GM21825 (cell line): ENCODE results near the gene NFASC.

Experiments used
- ATAC-seq: cut with Tn5 transposase; IDR thresholded peaks from one replicate; pipeline ENCODE4 v1.9.1; 2021; ENCODE audit warnings: mild to moderate bottlenecking, moderate library complexity; ENCODE audit not compliant: unreplicated experiment

NFASC gene

GRCh38 chr1:204979306-204979705, 108.6 kb downstream of the NFASC start:
- no peak for ATAC-seq

GRCh38 chr1:204979891-204980649, 109.4 kb downstream of the NFASC start:
- ATAC-seq: no peak

- ATAC-seq: no peak
Measured at GRCh38 chr1:204980840-204981405, 110.3 kb downstream of the NFASC start.

- ATAC-seq: no peak
Measured at GRCh38 chr1:204983136-204983535, 112.5 kb downstream of the NFASC start.

GRCh38 chr1:204983881-204984280, 113.2 kb downstream of the NFASC start:
- no peak for ATAC-seq

DNA sequence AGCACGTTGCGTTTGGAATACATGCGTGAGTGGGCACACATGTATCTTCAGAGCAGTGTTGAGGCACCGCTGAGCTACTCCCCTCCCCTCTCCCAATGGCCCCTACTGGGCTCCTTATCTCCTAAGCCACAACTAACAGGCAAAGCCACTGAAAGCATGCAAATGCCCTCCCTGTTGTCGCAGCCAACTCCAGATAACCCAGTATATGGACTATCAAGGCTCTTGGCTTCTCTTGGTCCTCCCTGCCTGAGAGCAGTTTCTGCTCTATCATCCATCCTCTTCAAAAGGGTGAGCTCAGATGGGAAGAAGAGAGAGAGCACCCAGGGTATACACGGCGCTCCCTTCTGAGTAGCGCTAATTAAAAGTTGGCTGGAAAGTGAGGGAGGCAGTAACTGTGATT, 113.8 kb downstream of the NFASC start:
- ATAC-seq: no peak

DNA sequence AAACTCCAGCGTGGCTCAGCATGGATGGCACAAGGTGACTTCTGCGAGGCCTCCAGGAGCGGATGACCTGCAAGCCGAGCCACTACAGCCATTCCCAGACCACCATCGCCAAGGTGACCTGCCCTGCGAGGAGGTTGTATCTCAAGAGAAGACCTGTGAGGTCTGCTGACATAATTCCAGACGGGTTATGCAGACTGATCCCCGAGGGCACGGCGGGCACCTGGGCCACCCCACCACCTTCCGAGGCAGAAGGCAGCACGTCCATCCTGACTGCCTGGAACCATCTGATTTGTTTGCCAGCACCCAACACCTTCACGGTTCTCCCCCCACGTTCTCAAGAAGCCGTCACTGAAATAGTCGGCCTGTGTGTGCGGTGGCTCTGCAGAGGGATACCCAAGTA, 115.5 kb downstream of the NFASC start:
- ATAC-seq: no peak

GRCh38 chr1:204987689-204988088, 117.0 kb downstream of the NFASC start:
- ATAC-seq: no peak

GRCh38 chr1:204988196-204988595, 117.5 kb downstream of the NFASC start:
- no peak for ATAC-seq

DNA sequence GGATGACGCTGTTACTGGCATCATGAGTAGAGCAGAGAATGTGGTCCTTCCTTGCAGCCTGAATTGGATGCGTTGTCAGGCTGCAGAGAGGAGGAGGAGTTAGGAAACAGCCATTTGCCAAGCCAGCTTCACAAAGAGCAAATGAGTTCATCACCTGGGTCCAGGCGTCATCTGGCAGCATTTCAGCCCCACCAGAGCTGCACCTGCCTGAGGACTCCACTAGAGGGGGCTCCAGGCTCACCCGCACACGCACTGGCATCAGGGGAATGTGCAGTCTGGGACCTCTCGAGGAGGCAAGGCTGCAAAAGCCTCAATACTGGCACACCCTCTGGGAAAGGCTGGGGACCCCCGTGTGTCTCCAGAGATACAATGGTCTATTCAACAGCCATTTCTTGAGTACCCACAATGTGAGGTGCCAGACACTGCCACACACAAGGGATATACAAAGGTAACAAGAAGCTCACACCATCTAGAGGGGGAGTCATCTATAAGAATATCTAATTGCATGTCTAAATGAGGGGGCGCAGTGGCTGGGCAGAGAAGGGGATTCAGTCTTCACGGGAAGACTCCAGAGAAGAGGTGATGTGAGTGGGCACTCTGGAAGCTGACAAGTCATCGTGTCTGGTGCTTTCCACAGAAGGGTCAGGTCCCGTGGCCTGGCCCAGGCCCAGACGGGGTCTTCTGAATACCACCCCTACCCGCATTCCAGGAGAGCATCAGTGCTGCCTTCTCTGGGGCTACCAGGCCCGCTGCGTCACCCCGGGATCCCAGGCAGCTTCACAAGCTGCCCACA, 118.8 kb downstream of the NFASC start:
- ATAC-seq: no peak

GRCh38 chr1:204990059-204990664, 119.5 kb downstream of the NFASC start:
- no peak for ATAC-seq

DNA sequence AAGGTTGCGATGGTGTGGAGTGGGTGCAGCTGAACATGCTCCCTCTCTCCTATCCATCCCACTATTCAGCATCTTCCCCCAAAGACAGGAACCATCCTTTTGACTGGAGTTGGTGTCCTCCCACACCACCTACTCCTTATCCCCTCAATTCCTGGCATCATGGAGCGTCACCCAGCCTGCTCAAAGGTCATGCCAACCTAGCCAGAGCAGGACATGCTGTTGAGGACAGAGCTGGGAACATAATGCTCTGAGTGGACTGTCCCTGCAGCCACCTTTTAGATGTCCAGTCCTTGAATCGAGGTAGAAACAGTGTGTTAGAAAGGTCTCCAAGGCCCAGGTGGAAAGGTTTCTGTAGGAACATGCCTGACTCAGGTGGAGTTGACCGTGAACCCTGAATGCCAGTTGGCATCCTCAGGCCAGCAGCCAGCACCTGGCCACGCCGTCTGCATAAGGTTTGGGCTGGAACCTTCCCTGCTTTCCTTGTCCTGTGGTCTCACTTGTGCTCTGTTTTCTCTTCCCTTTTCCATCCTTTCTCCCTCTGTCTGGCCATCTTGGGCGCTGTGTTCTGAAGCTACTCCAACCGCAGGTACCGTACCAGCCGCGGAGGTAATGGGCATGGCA, 120.2 kb downstream of the NFASC start:
- no peak for ATAC-seq

- no peak for ATAC-seq
Measured at GRCh38 chr1:204991342-204991844, 120.7 kb downstream of the NFASC start.

DNA sequence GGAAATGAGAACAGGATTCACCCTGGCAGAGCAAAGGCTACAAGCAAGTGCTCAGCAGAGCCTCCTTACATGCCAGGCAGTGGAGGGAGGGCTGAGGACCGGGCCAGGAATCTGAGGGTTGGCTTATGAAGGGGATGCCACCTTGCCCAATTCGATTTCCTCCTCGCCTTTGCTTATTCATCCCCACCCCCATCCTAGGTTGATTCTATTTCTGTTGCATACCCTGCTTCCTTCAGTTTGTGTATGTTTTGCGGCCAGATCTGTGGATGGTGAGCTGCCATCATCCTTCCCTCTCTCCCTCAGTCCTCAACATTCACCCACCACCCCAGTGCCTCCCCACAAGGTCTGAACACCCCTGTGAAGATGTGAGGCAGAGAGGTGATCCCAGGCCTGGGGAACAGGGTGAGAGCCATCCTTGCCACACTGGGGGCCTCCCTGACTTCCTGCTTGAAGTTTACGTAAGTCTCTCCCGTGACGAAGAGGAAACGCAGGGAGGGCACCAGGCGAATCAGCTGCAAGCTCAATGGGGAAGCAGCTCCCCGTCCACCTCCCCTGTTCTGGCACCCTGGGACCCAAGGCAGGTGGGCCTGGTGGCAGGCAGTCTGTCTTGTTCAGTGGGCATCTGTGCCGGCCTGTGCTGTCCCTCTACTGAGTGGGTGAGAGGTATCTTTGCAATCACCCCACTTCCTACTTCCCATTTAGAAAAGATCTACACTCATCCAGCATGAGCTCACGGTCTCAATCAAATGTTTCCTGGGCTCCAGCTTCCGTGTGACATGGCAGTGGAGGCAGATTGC, 121.7 kb downstream of the NFASC start:
- no peak for ATAC-seq

DNA sequence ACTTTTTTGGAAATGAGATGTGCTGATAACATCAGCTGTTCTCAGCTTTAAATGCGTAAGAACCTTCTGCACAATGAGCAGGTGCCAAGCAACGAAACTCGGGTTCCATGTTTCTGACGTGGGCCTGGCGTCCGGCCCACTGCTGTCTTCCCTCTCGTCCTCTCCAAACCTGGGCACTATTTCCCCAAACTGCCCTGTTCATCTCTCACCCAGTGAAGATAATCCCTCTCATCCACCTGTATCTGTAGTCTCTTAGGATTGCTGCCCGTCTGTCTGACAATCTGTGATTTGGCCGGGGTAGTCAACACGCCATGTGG, 122.3 kb downstream of the NFASC start:
- no peak for ATAC-seq

- no peak for ATAC-seq
Measured at GRCh38 chr1:204994086-204994862, 123.6 kb downstream of the NFASC start.

GRCh38 chr1:204996981-204997380, 126.3 kb downstream of the NFASC start:
- ATAC-seq: no peak

DNA sequence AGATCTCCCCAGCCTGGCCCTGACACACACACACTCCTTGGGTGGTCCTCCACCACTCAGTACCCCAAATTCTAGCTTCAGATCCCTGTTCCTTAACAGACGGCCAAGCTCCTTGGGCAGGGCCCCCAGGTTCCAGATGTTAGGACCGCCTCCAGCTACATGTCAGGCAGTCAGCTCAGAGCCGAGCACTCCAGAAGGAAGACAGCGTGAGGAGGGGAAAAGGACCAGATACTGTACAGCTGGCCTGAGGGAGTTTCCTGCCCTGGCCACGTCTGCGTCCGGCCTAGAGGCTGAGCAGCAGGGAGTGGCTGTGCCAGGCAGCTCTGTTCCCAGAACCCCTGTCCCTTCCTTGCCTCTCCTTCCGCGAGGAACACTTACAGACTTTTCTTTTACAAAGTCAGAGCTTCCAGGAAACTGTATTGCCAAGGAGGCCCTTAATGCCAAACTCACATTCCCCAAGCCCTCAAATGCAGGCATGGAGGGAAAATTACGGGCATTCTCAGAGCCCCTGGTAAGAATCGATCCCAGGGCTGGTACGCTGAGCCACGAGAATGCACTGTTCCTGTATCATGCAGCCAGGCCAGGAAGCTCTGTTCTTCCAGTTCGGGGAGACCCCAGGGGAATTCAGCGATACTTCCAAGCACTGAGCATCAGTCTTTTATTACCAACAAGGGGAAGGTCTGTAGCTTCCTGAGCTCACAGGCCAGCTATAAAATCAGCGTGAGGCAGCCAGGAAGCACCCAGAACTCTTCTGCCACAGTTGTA, 127.1 kb downstream of the NFASC start:
- ATAC-seq: no peak

- no peak for ATAC-seq
Measured at GRCh38 chr1:205001162-205001561, 130.5 kb downstream of the NFASC start.
